ACC112 (cell line): Measurements from ENCODE around the gene RAPGEF6.
"Not testable (repeated sequence)": the region's sequence is repeated elsewhere in the genome, so short reads cannot be mapped to it uniquely, and the experiment has no call there.

Experiments
- H2AFZ ChIP-seq: fragments of 200-600 bp; sonication (generic); one replicate; pipeline ENCODE4 v1.6.0; 2017; ENCODE audit warnings: antibody characterized with exemption, low read length; ENCODE audit not compliant: unreplicated experiment
- H3K27ac ChIP-seq: fragments of 200-600 bp; sonication (generic); 2 replicates; pipeline ENCODE4 v1.5.1; 2014; ENCODE audit warnings: low read depth, mild to moderate bottlenecking, antibody characterized with exemption, low read length, moderate library complexity
- H3K27me3 ChIP-seq: fragments of 200-600 bp; sonication (generic); 2 replicates; pipeline ENCODE4 v1.6.1; 2014; ENCODE audit warnings: mild to moderate bottlenecking, antibody characterized with exemption, low read length, moderate library complexity, mixed read lengths; ENCODE audit not compliant: insufficient read depth
- H3K36me3 ChIP-seq: fragments of 200-600 bp; sonication (generic); 2 replicates; pipeline ENCODE4 v1.6.1; 2016; ENCODE audit warnings: mild to moderate bottlenecking, antibody characterized with exemption, low read length, moderate library complexity, mixed read lengths; ENCODE audit not compliant: insufficient read depth
- H3K4me1 ChIP-seq: fragments of 200-600 bp; sonication (generic); one replicate; pipeline ENCODE4 v1.6.1; 2016; ENCODE audit warnings: low read length, mixed read lengths; ENCODE audit not compliant: insufficient read depth, unreplicated experiment, control insufficient read depth
- H3K4me3 ChIP-seq: fragments of 200-600 bp; sonication (generic); 2 replicates; pipeline ENCODE4 v1.5.1; 2014; ENCODE audit warnings: mild to moderate bottlenecking, low read depth, low read length
- H3K79me2 ChIP-seq: fragments of 200-600 bp; sonication (generic); one replicate; pipeline ENCODE4 v1.6.0; 2016; ENCODE audit warnings: low read length; ENCODE audit not compliant: control insufficient read depth, unreplicated experiment, insufficient read depth

RAPGEF6 gene

DNA sequence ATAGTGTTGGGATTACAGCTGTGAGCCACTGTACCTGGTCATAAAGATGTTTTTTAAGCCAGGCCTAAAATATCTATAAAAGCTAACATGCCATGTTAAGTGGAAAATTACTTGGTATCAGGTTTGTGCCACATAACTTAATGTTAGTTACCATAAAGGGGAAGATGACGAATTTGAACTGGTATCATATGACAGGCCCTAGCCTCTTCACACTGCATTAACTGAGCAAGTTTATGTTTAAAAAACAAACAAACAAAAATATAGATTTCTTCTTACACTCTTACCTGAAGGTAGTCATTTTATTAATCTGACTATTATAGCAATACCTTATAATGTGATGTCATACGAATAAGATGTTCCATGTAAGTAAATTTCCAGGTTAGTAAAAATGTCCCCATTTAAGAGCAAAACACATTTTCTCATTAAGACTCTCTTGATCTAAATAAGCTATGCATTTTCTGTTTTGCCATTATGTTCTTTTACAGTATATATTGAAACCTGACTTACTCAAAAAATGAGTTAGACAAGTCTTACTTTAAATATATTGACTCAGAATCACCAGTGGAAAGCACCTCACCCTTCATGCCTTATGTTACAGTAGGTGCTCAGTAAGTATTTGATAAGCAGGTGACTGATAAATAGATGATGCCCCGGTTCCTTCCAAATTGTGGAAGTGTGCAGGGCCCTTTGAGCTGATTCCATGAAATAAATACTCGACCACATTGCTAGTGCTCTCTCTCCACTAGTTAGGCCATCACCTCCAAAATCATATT lies 245.7 kb downstream of the RAPGEF6 start:
- no peaks in the 10 kb centered on the region for H3K36me3 ChIP-seq
- H3K79me2 ChIP-seq = no peaks in the 10 kb centered on the region
- H3K4me1 ChIP-seq = peaks cover 10% of the 10 kb centered on the region
- H2AFZ ChIP-seq = no peak overlapping the region
- H3K27ac ChIP-seq = no peak overlapping the region
- H3K27me3 ChIP-seq = no peaks in the 10 kb centered on the region
- H3K4me3 ChIP-seq = no peak overlapping the region

DNA sequence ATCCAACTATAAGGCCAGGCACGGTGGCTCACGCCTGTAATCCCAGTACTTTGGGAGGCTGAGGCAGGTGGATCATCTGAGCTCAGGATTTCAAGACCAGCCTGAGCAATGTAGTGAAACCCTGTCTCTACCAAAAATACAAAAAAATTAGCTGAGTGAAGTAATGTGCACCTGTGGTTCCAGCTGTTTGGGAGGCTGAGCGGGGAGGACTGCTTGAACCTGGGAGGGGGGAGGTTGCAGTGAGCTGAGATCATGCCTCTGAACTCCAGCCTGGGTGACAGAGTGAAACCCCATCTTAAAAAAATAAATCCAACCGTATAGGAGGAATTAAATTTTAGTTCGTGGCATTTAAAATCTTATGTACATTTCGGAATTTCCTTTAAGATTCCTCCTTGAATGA lies 247.8 kb downstream of the RAPGEF6 start:
- peaks cover 3% of the 10 kb centered on the region for H3K79me2 ChIP-seq
- H3K36me3 ChIP-seq = no peaks in the 10 kb centered on the region
- no peaks in the 10 kb centered on the region for H3K4me1 ChIP-seq
- H3K4me3 ChIP-seq = no peak overlapping the region
- H3K27me3 ChIP-seq = no peaks in the 10 kb centered on the region
- H3K27ac ChIP-seq = no peak overlapping the region
- no peak overlapping the region for H2AFZ ChIP-seq

DNA sequence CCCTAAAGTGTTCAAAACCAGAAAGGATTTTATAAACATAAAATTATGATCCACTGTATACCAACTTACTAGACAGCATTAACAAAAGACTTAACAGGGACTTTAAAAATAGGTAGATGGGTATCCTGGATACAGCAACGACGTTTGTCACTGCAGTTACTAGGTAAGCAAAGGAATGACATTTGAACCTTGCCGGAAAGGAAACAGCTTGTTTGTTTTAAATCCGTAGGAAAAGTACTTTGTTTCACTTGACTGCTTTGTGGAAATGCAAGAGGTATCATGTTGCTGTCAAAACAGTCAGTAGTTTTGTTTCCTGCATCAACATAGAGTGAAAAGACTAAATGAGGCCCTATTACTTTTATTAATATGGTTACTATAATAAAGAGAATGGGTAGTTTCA lies 248.2 kb downstream of the RAPGEF6 start:
- Histone ChIP-seq H3K27ac (no peak overlapping the region), H3K36me3 (no peaks in the 10 kb centered on the region), H2AFZ (no peak overlapping the region), H3K4me1 (no peaks in the 10 kb centered on the region), H3K79me2 (peaks cover 4% of the 10 kb centered on the region), H3K27me3 (no peaks in the 10 kb centered on the region), H3K4me3 (no peak overlapping the region)

DNA sequence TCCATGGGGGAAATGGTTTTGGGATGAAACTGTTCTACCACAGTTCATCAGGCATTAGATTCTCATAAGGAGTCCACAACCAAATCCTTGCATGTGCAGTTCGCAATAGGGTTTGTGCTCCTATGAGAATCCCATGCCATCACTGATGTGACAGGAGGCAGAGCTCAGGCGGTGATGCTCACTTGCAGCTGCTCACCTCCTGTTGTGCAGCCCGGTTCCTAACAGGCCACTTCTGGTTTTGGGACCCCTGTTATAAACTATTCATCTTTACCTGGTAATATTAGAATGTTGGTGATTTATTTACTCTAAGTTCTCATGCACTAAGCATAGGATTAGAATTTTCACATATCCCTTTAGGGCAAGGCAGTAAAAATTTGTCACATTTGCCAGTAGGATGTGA lies 248.9 kb downstream of the RAPGEF6 start:
- Histone ChIP-seq H2AFZ (no peak overlapping the region), H3K79me2 (peaks cover 4% of the 10 kb centered on the region), H3K27ac (no peak overlapping the region), H3K36me3 (no peaks in the 10 kb centered on the region), H3K27me3 (no peaks in the 10 kb centered on the region), H3K4me3 (no peak overlapping the region), H3K4me1 (no peaks in the 10 kb centered on the region)

DNA sequence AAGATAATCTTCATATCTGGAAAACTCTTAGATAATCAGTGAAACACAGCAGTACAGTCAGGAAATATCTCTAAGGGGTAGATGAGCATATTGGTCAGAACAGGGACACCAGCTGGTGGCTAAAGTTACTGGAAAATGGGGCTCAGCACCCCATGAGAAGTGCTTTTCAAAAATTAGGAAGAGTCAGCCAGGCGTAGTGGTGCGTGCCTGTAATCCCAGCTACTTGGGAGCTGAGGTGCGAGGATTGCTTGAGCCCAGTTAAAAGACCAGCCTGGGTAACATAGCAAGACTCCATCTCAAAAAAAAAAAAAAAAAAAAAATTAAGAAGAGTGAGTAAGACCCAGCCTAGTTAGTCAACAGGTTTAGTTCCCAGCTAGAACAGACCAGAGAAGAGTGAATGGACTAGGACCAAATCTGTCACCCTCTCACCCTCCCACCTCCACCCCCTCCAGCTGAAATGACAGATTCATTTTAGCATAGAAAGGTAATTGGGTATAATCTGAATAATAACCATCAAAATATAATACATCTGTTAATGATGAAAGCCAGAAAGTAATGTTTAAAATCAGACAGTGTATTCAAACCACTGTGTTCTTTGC lies 250.3 kb downstream of the RAPGEF6 start:
- Histone ChIP-seq H3K36me3 (no peaks in the 10 kb centered on the region), H3K79me2 (peaks cover 9% of the 10 kb centered on the region), H3K4me3 (no peak overlapping the region), H2AFZ (no peak overlapping the region), H3K4me1 (peaks cover 7% of the 10 kb centered on the region), H3K27ac (no peak overlapping the region), H3K27me3 (no peaks in the 10 kb centered on the region)

DNA sequence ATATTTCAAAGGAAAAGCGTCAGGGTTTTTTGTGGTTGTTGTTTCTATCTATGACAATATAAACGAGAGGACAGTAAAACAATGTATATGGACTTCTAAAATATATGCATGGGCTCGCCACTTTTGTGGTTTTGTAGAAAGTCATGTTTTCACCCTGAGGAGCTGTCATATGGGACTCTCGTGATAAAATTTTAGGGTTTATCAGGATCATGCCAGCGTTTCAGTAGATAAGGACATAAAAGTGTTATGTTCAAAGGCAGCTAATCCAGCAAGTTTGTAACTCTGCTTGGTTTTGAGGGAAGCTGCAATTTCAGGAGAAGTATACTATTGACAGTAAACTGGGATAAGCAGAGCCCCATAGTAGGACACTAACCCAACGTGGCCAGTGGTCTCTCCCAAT lies 250.9 kb downstream of the RAPGEF6 start:
- Histone ChIP-seq H3K4me1 (peaks cover 13% of the 10 kb centered on the region), H2AFZ (no peak overlapping the region), H3K4me3 (no peak overlapping the region), H3K27me3 (no peaks in the 10 kb centered on the region), H3K79me2 (peaks cover 9% of the 10 kb centered on the region), H3K36me3 (no peaks in the 10 kb centered on the region), H3K27ac (no peak overlapping the region)

DNA sequence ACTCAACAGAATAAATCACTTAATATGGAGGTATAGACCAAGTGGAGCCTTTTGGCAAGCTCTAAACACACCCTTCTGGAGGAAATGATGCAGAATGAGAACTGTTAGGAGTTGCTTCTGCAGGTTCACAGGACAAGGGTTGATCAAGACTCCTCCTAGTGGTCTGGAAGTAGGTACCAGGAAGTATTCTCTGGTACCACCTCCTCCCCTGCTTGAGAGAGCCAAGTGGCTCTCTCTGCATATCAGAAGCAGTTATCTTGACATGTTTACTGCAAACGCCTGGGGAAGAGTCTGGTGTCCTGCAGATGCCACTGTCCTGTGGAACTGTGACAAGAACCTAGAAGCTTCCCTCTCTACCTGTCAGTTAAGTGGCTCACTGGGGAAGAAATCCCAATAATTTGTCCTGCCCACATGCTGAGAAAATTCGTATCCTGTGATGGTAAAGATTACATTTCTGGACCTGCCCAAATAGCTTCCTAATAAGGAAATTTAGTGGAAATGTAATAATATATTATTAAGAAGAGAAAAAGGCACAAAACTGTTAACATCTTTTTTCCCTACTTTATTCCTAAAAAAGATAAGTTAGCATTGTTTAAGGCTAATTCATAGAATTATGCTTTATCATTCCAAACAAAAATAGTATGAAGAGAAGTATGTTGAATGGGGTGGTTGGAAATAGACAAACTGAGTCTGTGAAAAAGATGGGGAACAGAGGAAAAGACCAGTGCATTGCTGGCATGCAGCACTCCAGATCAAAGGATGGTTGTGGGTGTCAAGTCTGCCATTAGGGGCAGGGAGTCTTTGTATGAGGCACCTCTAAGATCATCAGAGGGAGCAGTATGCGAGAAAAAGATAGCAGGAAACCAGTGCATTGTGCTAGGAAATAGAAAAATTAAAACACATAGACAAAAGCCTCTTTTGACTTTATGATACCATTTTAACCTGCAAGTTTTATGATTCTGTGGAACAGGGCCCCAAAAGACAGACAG lies 252.3 kb downstream of the RAPGEF6 start:
- Histone ChIP-seq H2AFZ (no peak overlapping the region), H3K27ac (no peak overlapping the region), H3K4me3 (no peak overlapping the region), H3K79me2 (peaks cover 11% of the 10 kb centered on the region), H3K36me3 (no peaks in the 10 kb centered on the region), H3K27me3 (no peaks in the 10 kb centered on the region), H3K4me1 (peaks cover 27% of the 10 kb centered on the region)

DNA sequence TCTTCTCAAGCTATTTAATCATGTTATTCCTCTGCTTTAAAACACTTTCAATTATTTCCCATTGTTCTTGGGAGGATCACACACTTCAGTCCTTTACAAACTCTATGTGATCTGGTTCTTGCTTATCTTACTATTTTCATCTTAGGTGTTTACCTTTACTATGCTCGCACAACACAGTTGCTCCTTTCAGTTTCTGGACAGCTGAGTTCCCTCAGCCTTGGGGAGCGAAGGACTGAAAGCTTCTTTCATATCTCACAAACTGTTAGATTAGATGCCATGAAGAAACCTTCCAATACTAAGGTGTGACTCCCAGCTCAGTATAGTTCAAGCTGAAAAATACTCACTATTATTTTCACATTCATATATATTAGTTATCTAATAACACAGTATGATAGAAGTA lies 253.3 kb downstream of the RAPGEF6 start:
- H3K27me3 ChIP-seq = no peaks in the 10 kb centered on the region
- H3K4me3 ChIP-seq = no peak overlapping the region
- H2AFZ ChIP-seq = no peak overlapping the region
- no peak overlapping the region for H3K27ac ChIP-seq
- H3K4me1 ChIP-seq = peaks cover 30% of the 10 kb centered on the region
- H3K79me2 ChIP-seq = peaks cover 11% of the 10 kb centered on the region
- H3K36me3 ChIP-seq = no peaks in the 10 kb centered on the region

DNA sequence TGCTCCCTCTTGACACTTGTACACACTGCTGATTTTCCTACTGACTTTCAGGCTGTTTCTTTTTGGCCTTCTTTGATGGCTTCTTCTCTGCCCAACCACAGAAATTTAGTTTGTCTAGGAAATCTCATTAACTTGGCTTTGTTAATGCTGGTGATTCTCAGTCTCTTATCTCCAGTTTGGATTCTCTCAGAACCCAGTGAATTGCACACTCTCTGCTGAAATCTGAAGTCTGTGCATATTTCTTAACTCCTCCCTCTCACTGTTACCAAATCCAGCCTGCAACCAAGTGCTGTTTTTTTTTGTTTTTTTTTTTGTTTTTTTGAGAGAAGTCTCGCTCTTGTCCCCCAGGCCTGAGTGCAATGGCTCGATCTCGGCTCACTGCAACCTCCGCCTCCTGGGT lies 254.0 kb downstream of the RAPGEF6 start:
- H3K36me3 ChIP-seq = no peaks in the 10 kb centered on the region
- H3K79me2 ChIP-seq = peaks cover 15% of the 10 kb centered on the region
- H3K4me3 ChIP-seq = no peak overlapping the region
- H3K27ac ChIP-seq = no peak overlapping the region
- H3K27me3 ChIP-seq = no peaks in the 10 kb centered on the region
- no peak overlapping the region for H2AFZ ChIP-seq
- peaks cover 30% of the 10 kb centered on the region for H3K4me1 ChIP-seq

DNA sequence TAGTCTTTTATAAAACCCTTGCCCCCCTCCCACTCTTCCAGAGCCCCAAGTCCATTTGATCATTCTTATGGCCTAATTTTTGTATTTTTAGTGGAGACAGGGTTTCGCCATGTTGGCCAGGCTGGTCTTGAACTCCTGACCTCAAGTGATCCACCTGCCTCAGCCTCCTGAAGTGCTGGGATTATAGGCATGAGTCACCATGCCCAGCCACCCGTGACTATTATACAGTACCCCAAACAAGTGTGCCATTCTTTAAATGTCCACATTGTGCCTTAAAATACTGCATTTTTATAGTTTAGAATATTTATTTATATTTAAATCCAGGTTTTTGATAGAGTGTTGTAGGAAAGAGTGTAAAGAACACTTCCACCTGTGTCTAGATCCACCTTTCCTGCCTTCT lies 254.8 kb downstream of the RAPGEF6 start:
- H3K27me3 ChIP-seq, H2AFZ ChIP-seq, H3K4me3 ChIP-seq, H3K36me3 ChIP-seq: not testable (repeated sequence)
- Histone ChIP-seq H3K27ac (peak overlapping the region; percentile 52; the same call in 1 of the 2 replicates), H3K4me1 (peaks cover 30% of the 10 kb centered on the region), H3K79me2 (peaks cover 15% of the 10 kb centered on the region)
